Cortex of kidney (tissue), 1 donor: ENCODE measurements around the gene ICAM2.

ENCODE experiments used
- DNase-seq: peaks from one replicate; lab custom pipeline; 2025; lab: John Stamatoyannopoulos, UW

Gene ICAM2

GRCh38 chr17:63975541-63976092 is 44.8 kb downstream of the ICAM2 start:
- DNase-seq = no peak

GRCh38 chr17:63974594-63975192 is 45.7 kb downstream of the ICAM2 start:
- no peak for DNase-seq

GRCh38 chr17:63973930-63974593 is 46.4 kb downstream of the ICAM2 start:
- no peak for DNase-seq

GRCh38 chr17:63973247-63973646 is 47.2 kb downstream of the ICAM2 start:
- DNase-seq = no peak

- no peak for DNase-seq
Measured at GRCh38 chr17:63972796-63973195, 47.6 kb downstream of the ICAM2 start, which contains the start of gene SCN4A. Gene SCN4A (minus strand): TSS chr17:63972918. CDS start chr17:63972841, 77 bp downstream.

- no peak for DNase-seq
Measured at GRCh38 chr17:63969278-63969677, 51.2 kb downstream of the ICAM2 start.

GRCh38 chr17:63967953-63968352 is 52.5 kb downstream of the ICAM2 start:
- no peak for DNase-seq

- DNase-seq = no peak
Measured at GRCh38 chr17:63966646-63967264, 53.7 kb downstream of the ICAM2 start.

- DNase-seq = no peak
Measured at GRCh38 chr17:63963123-63963522, 57.3 kb downstream of the ICAM2 start.

GRCh38 chr17:63962298-63962744 is 58.1 kb downstream of the ICAM2 start:
- no peak for DNase-seq

- DNase-seq = no peak
Measured at GRCh38 chr17:63961355-63962212, 58.8 kb downstream of the ICAM2 start.

GRCh38 chr17:63960430-63960829 is 60.0 kb downstream of the ICAM2 start:
- no peak for DNase-seq

- no peak for DNase-seq
Measured at GRCh38 chr17:63960006-63960405, 60.4 kb downstream of the ICAM2 start.

GRCh38 chr17:63956296-63956920 is 64.0 kb downstream of the ICAM2 start:
- no peak for DNase-seq

- no peak for DNase-seq
Measured at GRCh38 chr17:63955791-63956190, 64.6 kb downstream of the ICAM2 start.

- DNase-seq = no peak
Measured at GRCh38 chr17:63955232-63955631, 65.2 kb downstream of the ICAM2 start.

GRCh38 chr17:63954402-63955063 is 65.9 kb downstream of the ICAM2 start:
- no peak for DNase-seq
